Measurements from ENCODE around the gene NLRC3. TPM values are rescaled to one million over a fixed set of nuclear protein-coding genes. Genes with fewer than 3 reads are reported as not detected.

Gene NLRC3
- total RNA-seq, 1 experiment from 2014 or later, result not detected

DNA sequence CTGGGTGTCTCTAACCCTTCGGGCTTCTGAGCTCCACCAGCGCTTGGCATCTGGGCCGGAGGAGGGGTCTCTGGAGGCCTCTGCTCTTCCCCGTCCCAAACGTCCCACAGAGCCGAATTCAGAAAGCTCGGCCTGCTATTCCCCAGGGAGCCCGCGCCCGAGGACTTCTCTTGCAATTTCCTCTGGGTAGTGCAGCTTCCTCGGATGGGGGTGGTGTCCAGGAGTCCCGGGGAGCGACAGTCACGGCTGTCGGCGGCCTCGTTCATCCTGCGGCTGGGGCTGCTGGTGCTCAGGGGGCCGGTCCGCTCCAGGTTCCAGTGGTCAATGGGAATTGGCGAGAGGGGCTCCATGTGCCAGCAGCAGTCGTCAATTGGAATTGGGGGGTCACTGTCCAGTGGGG lies 11.8 kb upstream of the NLRC3 start:
- no peaks in the 10 kb centered on the region for H3K4me1 ChIP-seq
- H3K9me3 Mint-ChIP-seq (ENCODE audit: unreplicated experiment), result no peaks in the 10 kb centered on the region
- no peaks in the 10 kb centered on the region; the same call in 1 of the 2 replicates for H3K36me3 ChIP-seq (ENCODE audit: control insufficient read depth, insufficient read depth, low read length)
- H3K4me3 ChIP-seq (ENCODE audit: low read depth, low read length), result no peak overlapping the region
- no peaks in the 10 kb centered on the region for H3K27me3 Mint-ChIP-seq (ENCODE audit: insufficient read depth, unreplicated experiment)
- no peaks in the 10 kb centered on the region for H3K9me3 ChIP-seq
- no peaks in the 10 kb centered on the region for H3K27me3 ChIP-seq (replicated peaks; ENCODE audit: control insufficient read depth, insufficient read depth, low read length)
- DNase-seq, result no peak
- H3K27ac Mint-ChIP-seq (ENCODE audit: unreplicated experiment), result no peak overlapping the region
- ChIA-PET POLR2A (no interaction called here), CTCF (no interaction called here)
- BruUV-seq (replicated peaks), result no TSS peak
- peaks cover 8% of the 10 kb centered on the region for H3K36me3 Mint-ChIP-seq (ENCODE audit: insufficient read depth, unreplicated experiment)
- intact Hi-C loops (cut with micrococcal nuclease; ENCODE audit: unreplicated experiment), result no loop called here
- H3K4me3 Mint-ChIP-seq (ENCODE audit: unreplicated experiment), result no peak overlapping the region
- TF ChIP-seq, protein P1, sequence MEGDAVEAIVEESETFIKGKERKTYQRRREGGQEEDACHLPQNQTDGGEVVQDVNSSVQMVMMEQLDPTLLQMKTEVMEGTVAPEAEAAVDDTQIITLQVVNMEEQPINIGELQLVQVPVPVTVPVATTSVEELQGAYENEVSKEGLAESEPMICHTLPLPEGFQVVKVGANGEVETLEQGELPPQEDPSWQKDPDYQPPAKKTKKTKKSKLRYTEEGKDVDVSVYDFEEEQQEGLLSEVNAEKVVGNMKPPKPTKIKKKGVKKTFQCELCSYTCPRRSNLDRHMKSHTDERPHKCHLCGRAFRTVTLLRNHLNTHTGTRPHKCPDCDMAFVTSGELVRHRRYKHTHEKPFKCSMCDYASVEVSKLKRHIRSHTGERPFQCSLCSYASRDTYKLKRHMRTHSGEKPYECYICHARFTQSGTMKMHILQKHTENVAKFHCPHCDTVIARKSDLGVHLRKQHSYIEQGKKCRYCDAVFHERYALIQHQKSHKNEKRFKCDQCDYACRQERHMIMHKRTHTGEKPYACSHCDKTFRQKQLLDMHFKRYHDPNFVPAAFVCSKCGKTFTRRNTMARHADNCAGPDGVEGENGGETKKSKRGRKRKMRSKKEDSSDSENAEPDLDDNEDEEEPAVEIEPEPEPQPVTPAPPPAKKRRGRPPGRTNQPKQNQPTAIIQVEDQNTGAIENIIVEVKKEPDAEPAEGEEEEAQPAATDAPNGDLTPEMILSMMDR (IDR thresholded peaks at IDR 0.05; ENCODE audit: insufficient read depth in 1 of 2, low read depth in 1 of 2, low read length in 1 of 2, severe bottlenecking in 1 of 2, unreplicated experiment in 1 of 2), result no peak
- H3K4me1 Mint-ChIP-seq (ENCODE audit: low read depth, unreplicated experiment), result no peaks in the 10 kb centered on the region

- intact Hi-C loops (cut with micrococcal nuclease; ENCODE audit: unreplicated experiment), result no loop called here
Measured at GRCh38 chr16:3587547-3588110, 10.4 kb upstream of the NLRC3 start.

GRCh38 chr16:3584412-3584811 lies 7.2 kb upstream of the NLRC3 start:
- no peak for DNase-seq
- TF ChIP-seq, protein P1 (IDR thresholded peaks at IDR 0.05; ENCODE audit: insufficient read depth in 1 of 2, low read depth in 1 of 2, low read length in 1 of 2, severe bottlenecking in 1 of 2, unreplicated experiment in 1 of 2), result no peak
- ChIA-PET POLR2A (no interaction called here), CTCF (no interaction called here)
- intact Hi-C loops (cut with micrococcal nuclease; ENCODE audit: unreplicated experiment), result no loop called here
- Histone ChIP-seq H3K4me1 (no peaks in the 10 kb centered on the region), H3K36me3 (ENCODE audit: control insufficient read depth, insufficient read depth, low read length) (no peaks in the 10 kb centered on the region), H3K27me3 (replicated peaks; ENCODE audit: control insufficient read depth, insufficient read depth, low read length) (no peaks in the 10 kb centered on the region), H3K4me3 (ENCODE audit: low read depth, low read length) (no peak overlapping the region), H3K9me3 (no peaks in the 10 kb centered on the region)
- H3K27ac Mint-ChIP-seq (ENCODE audit: unreplicated experiment), result no peak overlapping the region
- no peaks in the 10 kb centered on the region for H3K9me3 Mint-ChIP-seq (ENCODE audit: unreplicated experiment)
- no peaks in the 10 kb centered on the region for H3K27me3 Mint-ChIP-seq (ENCODE audit: insufficient read depth, unreplicated experiment)
- peaks cover 7% of the 10 kb centered on the region for H3K36me3 Mint-ChIP-seq (ENCODE audit: insufficient read depth, unreplicated experiment)
- no peaks in the 10 kb centered on the region for H3K4me1 Mint-ChIP-seq (ENCODE audit: low read depth, unreplicated experiment)
- BruUV-seq (replicated peaks), result no TSS peak
- H3K4me3 Mint-ChIP-seq (ENCODE audit: unreplicated experiment), result no peak overlapping the region

More at GRCh38 chr16:3587547-3588110, 10.4 kb upstream of the NLRC3 start:
- no TSS peak for BruUV-seq (replicated peaks)
- no peaks in the 10 kb centered on the region for H3K27me3 Mint-ChIP-seq (ENCODE audit: insufficient read depth, unreplicated experiment)
- H3K9me3 Mint-ChIP-seq (ENCODE audit: unreplicated experiment), result no peaks in the 10 kb centered on the region
- no peak for DNase-seq
- H3K4me1 Mint-ChIP-seq (ENCODE audit: low read depth, unreplicated experiment), result no peaks in the 10 kb centered on the region
- no peak overlapping the region for H3K27ac Mint-ChIP-seq (ENCODE audit: unreplicated experiment)
- H3K27me3 ChIP-seq (replicated peaks; ENCODE audit: control insufficient read depth, insufficient read depth, low read length), result no peaks in the 10 kb centered on the region
- ChIA-PET POLR2A (no interaction called here), CTCF (no interaction called here)
- H3K9me3 ChIP-seq, result no peaks in the 10 kb centered on the region
- H3K4me3 Mint-ChIP-seq (ENCODE audit: unreplicated experiment), result no peak overlapping the region
- H3K4me3 ChIP-seq (ENCODE audit: low read depth, low read length), result no peak overlapping the region
- no peaks in the 10 kb centered on the region; the same call in 1 of the 2 replicates for H3K36me3 ChIP-seq (ENCODE audit: control insufficient read depth, insufficient read depth, low read length)
- TF ChIP-seq, protein P1 (IDR thresholded peaks at IDR 0.05; ENCODE audit: insufficient read depth in 1 of 2, low read depth in 1 of 2, low read length in 1 of 2, severe bottlenecking in 1 of 2, unreplicated experiment in 1 of 2), result no peak
- peaks cover 13% of the 10 kb centered on the region for H3K36me3 Mint-ChIP-seq (ENCODE audit: insufficient read depth, unreplicated experiment)
- H3K4me1 ChIP-seq, result no peaks in the 10 kb centered on the region

Data from Caco-2 (cell line).